GM12878 (cell line): Measurements from ENCODE around the gene IQCC. TPM values are rescaled to one million over a fixed set of nuclear protein-coding genes. Genes with fewer than 3 reads are reported as not detected.

Experiments used
- BRCA1 ChIP-seq: IDR thresholded peaks from 2 replicates; pipeline ENCODE4 v1.6.1; 2011; ENCODE audit warnings: low read depth, low read length, improper control_type of control experiment
- CBX5 ChIP-seq: sonication (generic); IDR thresholded peaks from 2 replicates; pipeline ENCODE4 v1.6.1; 2016; ENCODE audit warnings: low read depth, moderate library complexity, mild to moderate bottlenecking, inconsistent platforms
- CREB1 ChIP-seq: IDR thresholded peaks from 2 replicates; pipeline ENCODE4 v1.6.1; 2012; ENCODE audit warnings: low read depth, mild to moderate bottlenecking, inconsistent platforms
- CUX1 ChIP-seq: IDR thresholded peaks from 2 replicates; pipeline ENCODE4 v1.6.1; 2012; ENCODE audit warnings: improper control_type of control experiment, low read depth, low read length; ENCODE audit not compliant: insufficient replicate concordance
- ESRRA ChIP-seq: IDR thresholded peaks from 2 replicates; pipeline ENCODE4 v1.6.1; 2012; ENCODE audit warnings: mild to moderate bottlenecking, low read length, improper control_type of control experiment
- FOXK2 ChIP-seq: fragments of 450-650 bp; IDR thresholded peaks from 2 replicates; pipeline ENCODE4 v1.6.1; 2017; ENCODE audit warnings: mild to moderate bottlenecking, moderate library complexity
- HDGF ChIP-seq: fragments of 450-650 bp; IDR thresholded peaks from 2 replicates; pipeline ENCODE4 v1.6.1; 2016; ENCODE audit warnings: antibody characterized with exemption
- JUND ChIP-seq: IDR thresholded peaks from 2 replicates; pipeline ENCODE4 v1.6.1; 2012; ENCODE audit warnings: low read depth, mild to moderate bottlenecking, low read length, improper control_type of control experiment, moderate library complexity
- KDM1A ChIP-seq: fragments of 200-600 bp; sonication (generic); IDR thresholded peaks from 2 replicates; pipeline ENCODE4 v1.6.1; 2016; ENCODE audit warnings: borderline replicate concordance
- LARP7 ChIP-seq: fragments of 450-650 bp; IDR thresholded peaks from 2 replicates; pipeline ENCODE4 v1.6.1; 2017; ENCODE audit warnings: mild to moderate bottlenecking
- MEF2A ChIP-seq: IDR thresholded peaks from 2 replicates; pipeline ENCODE4 v1.6.1; 2011; ENCODE audit warnings: low read depth, mild to moderate bottlenecking, low read length, moderate library complexity; ENCODE audit not compliant: insufficient read depth
- NR2C2 ChIP-seq: IDR thresholded peaks from 2 replicates; pipeline ENCODE4 v1.6.1; 2011; ENCODE audit warnings: borderline replicate concordance, low read depth; ENCODE audit not compliant: control insufficient read depth, insufficient read length
- POLR2A ChIP-seq: IDR thresholded peaks from 2 replicates; pipeline ENCODE4 v1.6.1; 2011; ENCODE audit warnings: low read depth, mild to moderate bottlenecking, low read length
- RELA ChIP-seq: fragments of 450-650 bp; IDR thresholded peaks from 2 replicates; pipeline ENCODE4 v1.8.0; 2014; ENCODE audit warnings: borderline replicate concordance; ENCODE audit not compliant: partially characterized antibody
- SIX5 ChIP-seq: IDR thresholded peaks from 2 replicates; pipeline ENCODE4 v1.6.1; 2011; ENCODE audit warnings: mild to moderate bottlenecking, low read depth, low read length, moderate library complexity; ENCODE audit not compliant: severe bottlenecking
- STAT1 ChIP-seq: fragments of 450-650 bp; conservative IDR thresholded peaks from 2 replicates; pipeline ENCODE4 v1.6.1; 2014; ENCODE audit warnings: antibody characterized with exemption, mild to moderate bottlenecking
- SUZ12 ChIP-seq: fragments of 200-600 bp; sonication (generic); IDR thresholded peaks from one replicate; pipeline ENCODE4 v1.6.1; 2018; ENCODE audit warnings: antibody characterized with exemption, mild to moderate bottlenecking; ENCODE audit not compliant: unreplicated experiment
- TARDBP ChIP-seq: IDR thresholded peaks from 2 replicates; pipeline ENCODE4 v1.6.1; 2016; ENCODE audit warnings: borderline replicate concordance
- ZBED1 ChIP-seq: IDR thresholded peaks from 2 replicates; pipeline ENCODE4 v1.6.1; 2016; ENCODE audit warnings: borderline replicate concordance
- polyA plus RNA-seq, 11 experiments: library from polyadenylated mRNA; depleted of rRNA in 4 of 11; unstranded in 6 of 11; stranded (reverse) in 5 of 11; fragments of >200 nt; fragmentation: Nextera tagmentation in 4 of 11; fragmentation: Illumina TruSeq in 1 of 11; extraction: Ambion mirVana in 4 of 11; extraction: Trizol in 1 of 11; gene quantifications; 1 replicate in 1 of 11; 2 replicates in 10 of 11; pipeline versions ENCODE4 v1.2.1 to v1.2.3, GENCODE V29; 2011 to 2016; ENCODE audit warnings: inconsistent platforms in 2 of 11, missing spikeins in 2 of 11, low read depth in 1 of 11
- total RNA-seq, 4 experiments: library from RNA; depleted of rRNA in 3 of 4; stranded (reverse); fragments of >200 nt in 3 of 4; fragmentation: Illumina TruSeq in 1 of 4; extraction: Trizol in 1 of 4; gene quantifications; 2 replicates each; pipeline versions ENCODE4 v1.2.1 to v1.2.3, GENCODE V29; 2013 to 2021
- TF ChIP-seq, protein P1 (sequence below): fragments of 450-650 bp; IDR thresholded peaks from 2 replicates; pipeline ENCODE4 v1.6.1; 2016; ENCODE audit warnings: mild to moderate bottlenecking
- TF ChIP-seq, protein P2 (sequence below): fragments of 450-650 bp; IDR thresholded peaks from 2 replicates; pipeline ENCODE4 v1.6.1; 2017; ENCODE audit warnings: antibody characterized with exemption, mild to moderate bottlenecking, moderate library complexity
- TF ChIP-seq, protein P3 (sequence below): IDR thresholded peaks from 2 replicates; pipeline ENCODE4 v1.6.1; 2012; ENCODE audit warnings: low read depth, low read length, improper control_type of control experiment

The IQCC gene
- total and polyA plus RNA-seq, 10 of the 15 experiments (the other 5 are each of a cell fraction or from before 2014, with no cell fraction given), result 2.1 to 6.8 (median 4.9) TPM

DNA sequence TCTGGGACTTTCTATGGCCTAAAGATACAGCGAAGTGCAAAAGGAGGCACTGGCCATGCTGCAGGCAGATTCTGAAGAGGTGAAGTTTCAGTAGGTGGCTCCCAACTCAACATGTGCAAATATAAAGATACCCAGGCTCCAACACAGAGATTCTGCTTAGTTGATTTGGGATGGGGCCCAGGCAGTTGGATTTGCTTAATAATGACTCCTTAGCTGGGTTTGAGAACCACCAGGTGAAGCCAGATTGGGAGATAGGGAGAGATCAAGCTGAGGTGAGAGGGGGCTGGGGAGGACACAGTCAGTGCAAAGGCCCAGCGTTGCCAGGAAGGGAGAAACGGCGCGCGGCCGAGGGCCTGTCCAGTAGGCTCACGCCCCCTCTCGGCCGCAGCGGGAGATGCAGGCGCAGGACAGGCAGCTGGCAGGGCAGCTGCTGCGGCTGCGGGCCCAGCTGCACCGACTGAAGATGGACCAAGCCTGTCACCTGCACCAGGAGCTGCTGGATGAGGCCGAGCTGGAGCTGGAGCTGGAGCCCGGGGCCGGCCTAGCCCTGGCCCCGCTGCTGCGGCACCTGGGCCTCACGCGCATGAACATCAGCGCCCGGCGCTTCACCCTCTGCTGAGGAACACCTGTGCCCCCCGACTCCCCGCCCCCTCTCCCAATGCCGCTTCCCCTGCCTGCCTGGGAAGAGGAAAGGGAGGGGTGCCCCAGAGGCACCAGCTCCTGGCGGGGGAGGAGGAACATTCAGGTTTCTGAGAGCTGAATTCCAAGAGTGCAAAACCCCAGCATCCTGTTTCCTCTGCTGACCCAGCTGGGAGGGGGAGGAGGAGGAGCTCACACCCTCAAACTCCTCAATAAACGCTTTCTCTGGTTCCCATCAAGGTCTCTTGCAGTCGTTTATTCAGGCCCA, 42.8 kb downstream of the IQCC start (continued):
- TF ChIP-seq CREB1 (no peak), NR2C2 (no peak), RELA (no peak), CBX5 (no peak), CUX1 (no peak), KDM1A (no peak), ZBED1 (no peak), BRCA1 (no peak), HDGF (peak; percentile 67; the same call in 1 of the 2 replicates), MEF2A (0 out of 2 replicates have a peak, but pooled peaks have one; percentile 6), STAT1 (no peak), SIX5 (no peak), LARP7 (0 out of 2 replicates have a peak, but pooled peaks have one; percentile 30), FOXK2 (no peak), JUND (no peak), SUZ12 (no peak), ESRRA (no peak), POLR2A (peak; percentile 31; the same call in 1 of the 2 replicates), TARDBP (no peak)
- TF ChIP-seq, protein P1, sequence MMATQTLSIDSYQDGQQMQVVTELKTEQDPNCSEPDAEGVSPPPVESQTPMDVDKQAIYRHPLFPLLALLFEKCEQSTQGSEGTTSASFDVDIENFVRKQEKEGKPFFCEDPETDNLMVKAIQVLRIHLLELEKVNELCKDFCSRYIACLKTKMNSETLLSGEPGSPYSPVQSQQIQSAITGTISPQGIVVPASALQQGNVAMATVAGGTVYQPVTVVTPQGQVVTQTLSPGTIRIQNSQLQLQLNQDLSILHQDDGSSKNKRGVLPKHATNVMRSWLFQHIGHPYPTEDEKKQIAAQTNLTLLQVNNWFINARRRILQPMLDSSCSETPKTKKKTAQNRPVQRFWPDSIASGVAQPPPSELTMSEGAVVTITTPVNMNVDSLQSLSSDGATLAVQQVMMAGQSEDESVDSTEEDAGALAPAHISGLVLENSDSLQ, result no peak; the same call in 1 of the 2 replicates
- TF ChIP-seq, protein P2, sequence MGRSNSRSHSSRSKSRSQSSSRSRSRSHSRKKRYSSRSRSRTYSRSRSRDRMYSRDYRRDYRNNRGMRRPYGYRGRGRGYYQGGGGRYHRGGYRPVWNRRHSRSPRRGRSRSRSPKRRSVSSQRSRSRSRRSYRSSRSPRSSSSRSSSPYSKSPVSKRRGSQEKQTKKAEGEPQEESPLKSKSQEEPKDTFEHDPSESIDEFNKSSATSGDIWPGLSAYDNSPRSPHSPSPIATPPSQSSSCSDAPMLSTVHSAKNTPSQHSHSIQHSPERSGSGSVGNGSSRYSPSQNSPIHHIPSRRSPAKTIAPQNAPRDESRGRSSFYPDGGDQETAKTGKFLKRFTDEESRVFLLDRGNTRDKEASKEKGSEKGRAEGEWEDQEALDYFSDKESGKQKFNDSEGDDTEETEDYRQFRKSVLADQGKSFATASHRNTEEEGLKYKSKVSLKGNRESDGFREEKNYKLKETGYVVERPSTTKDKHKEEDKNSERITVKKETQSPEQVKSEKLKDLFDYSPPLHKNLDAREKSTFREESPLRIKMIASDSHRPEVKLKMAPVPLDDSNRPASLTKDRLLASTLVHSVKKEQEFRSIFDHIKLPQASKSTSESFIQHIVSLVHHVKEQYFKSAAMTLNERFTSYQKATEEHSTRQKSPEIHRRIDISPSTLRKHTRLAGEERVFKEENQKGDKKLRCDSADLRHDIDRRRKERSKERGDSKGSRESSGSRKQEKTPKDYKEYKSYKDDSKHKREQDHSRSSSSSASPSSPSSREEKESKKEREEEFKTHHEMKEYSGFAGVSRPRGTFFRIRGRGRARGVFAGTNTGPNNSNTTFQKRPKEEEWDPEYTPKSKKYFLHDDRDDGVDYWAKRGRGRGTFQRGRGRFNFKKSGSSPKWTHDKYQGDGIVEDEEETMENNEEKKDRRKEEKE, result no peak
- TF ChIP-seq, protein P3, sequence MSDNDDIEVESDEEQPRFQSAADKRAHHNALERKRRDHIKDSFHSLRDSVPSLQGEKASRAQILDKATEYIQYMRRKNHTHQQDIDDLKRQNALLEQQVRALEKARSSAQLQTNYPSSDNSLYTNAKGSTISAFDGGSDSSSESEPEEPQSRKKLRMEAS, result no peak
